PFSK-1 (cell line): ENCODE data around the gene NAV2.

Experiments
- FOXP2 ChIP-seq: optimal IDR thresholded peaks from 2 replicates; pipeline ENCODE3; 2011; ENCODE audit warnings: borderline replicate concordance, control low read depth, inconsistent platforms; ENCODE audit not compliant: insufficient read depth; ENCODE audit errors: extremely low read length, extremely low read depth
- POLR2AphosphoS5 ChIP-seq: IDR thresholded peaks from 2 replicates; pipeline ENCODE4 v1.6.1; 2012; ENCODE audit warnings: low read depth, mild to moderate bottlenecking, control low read depth, low read length, moderate library complexity
- REST ChIP-seq, 2 experiments: IDR thresholded peaks; 2 replicates each; pipeline versions ENCODE4 v1.6.1 to v1.8.0; 2011 to 2012; ENCODE audit warnings: low read depth in 2 of 2, low read length in 2 of 2, control low read depth in 1 of 2, inconsistent platforms in 1 of 2, mild to moderate bottlenecking in 1 of 2, moderate library complexity in 1 of 2; ENCODE audit not compliant: insufficient read depth in 1 of 2
- SIN3A ChIP-seq: IDR thresholded peaks from 2 replicates; pipeline ENCODE4 v1.6.1; 2012; ENCODE audit warnings: mild to moderate bottlenecking, low read length, moderate library complexity, borderline replicate concordance; ENCODE audit not compliant: insufficient read depth
- TAF1 ChIP-seq: IDR thresholded peaks from 2 replicates; pipeline ENCODE4 v1.6.1; 2012; ENCODE audit warnings: low read length, control low read depth, borderline replicate concordance; ENCODE audit not compliant: insufficient read depth

- TF ChIP-seq REST (IDR thresholded peaks at IDR 0.05; ENCODE audit: insufficient read depth in 1 of 2, low read depth in 2 of 2, low read length in 2 of 2) = no peak
- TF ChIP-seq POLR2AphosphoS5 = no peak
- no peak for TF ChIP-seq SIN3A
- TF ChIP-seq TAF1 = no peak
- no peak for TF ChIP-seq FOXP2
Observed at GRCh38 chr11:19693146-19693545, 19.5 kb upstream of the NAV2 start.
